GM21423 (cell line): ENCODE data around the gene HTR3C.

Experiments used
- ATAC-seq: cut with Tn5 transposase; IDR thresholded peaks from one replicate; pipeline ENCODE4 v1.9.1; 2021; ENCODE audit warnings: mild to moderate bottlenecking, moderate library complexity; ENCODE audit not compliant: unreplicated experiment

HTR3C gene

DNA sequence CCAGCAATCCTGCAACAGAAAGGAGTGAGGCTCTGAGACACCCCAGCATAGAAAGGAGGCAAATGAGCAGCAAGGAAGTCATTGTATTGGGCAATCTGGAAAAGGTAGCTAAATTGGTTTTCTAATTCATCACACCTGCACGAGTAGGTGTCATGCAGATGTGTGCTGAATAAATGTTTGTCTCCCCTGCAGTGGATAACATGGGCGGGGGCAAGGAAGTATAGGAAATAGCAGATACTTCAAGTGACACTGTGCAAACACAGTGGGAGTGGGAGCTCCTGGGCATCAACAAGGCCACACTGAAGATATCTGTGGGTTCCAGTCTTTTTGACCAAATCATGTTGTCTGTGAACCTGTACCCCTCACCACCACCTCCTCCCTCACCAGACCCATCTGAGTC, 29.6 kb downstream of the HTR3C start:
- ATAC-seq, result no peak

DNA sequence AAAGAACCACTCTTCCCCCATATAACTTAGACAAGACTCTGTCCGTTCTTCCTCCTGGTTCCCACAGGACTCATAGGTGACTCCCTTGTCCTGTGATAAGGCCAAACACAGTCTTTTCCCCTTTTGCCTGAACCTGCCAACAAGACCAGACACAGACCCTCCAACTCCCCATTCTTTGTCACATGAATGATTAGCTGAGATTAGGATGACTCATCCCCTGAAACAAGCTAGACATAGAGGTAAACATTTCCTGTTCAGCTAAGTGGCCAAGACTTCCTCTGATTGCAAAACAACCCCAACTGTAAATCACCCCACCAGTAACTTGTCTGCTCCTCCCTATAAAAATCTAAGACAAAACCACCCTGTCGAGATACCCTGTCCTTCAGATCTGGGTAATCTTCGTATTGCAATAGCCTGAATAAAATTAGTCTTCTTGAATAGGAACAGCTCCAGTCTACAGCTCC, 32.6 kb downstream of the HTR3C start:
- ATAC-seq, result no peak

DNA sequence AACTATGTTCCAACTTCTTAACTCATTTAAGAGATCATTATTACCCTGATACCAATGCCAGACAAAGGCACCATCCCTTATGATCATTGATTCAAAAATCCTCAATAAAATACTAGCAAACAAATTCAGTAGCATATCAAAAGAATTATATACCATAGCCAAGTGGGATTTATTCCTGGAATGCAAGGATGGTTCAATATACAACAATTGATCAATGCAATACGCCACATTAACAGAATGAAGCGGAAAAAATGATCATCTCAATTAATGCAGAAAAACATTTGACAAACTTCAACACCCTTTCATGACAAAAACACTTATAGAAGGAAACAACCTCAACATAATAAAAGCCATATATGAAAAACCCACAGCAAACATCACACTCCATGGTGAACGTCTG, 39.4 kb downstream of the HTR3C start:
- ATAC-seq, result no peak

DNA sequence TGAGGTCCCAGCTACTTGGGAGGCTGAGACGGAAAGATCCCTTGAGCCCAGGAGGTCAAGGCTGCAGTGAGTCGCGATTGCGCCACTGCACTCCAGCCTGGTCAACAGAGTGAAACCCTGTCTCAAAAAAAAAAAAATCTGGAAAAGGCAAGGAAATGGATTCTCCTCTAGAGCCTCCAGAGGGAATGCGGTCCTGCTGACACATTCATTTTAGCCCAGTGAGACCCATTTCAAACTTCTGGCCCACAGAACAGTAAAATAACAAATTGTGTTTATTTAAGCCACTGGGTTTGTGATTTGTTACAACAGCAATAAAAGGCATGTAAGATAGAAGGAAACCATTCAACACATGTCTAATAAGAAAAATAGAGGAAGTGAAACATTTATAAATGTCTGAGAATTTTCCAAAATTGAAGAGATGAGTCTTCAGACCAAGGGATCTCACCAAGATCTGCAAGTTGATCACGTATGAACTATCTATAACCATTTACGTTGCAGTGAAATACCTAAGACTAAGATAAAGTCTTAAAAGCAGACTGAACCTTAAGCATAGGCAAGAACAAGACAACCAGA, 44.0 kb downstream of the HTR3C start, which contains the start of gene HTR3E:
Gene HTR3E, plus strand, starts transcription at position 254 of the 573 bp plus-strand sequence. CDS start 466 bp downstream, outside the sequence.
- no peak for ATAC-seq

DNA sequence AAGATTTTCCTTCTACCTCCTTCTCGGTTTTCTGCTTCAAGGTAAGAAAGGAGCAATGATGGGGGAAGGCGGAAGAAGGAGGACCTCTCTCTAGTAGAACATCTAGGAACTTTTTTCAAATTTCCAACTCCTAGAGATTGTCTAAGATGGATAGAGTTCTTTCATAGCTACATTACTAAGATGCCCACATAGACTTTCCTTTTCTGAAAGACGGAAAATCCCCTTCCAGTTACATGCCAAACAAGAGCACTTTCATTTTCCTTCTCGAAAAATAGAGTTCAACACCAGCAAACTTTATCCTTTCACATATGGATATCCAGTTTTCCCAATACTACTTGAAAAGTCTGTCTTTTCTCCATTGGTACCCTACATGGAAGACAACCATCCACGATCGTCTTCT, 44.7 kb downstream of the HTR3C start:
- no peak for ATAC-seq

DNA sequence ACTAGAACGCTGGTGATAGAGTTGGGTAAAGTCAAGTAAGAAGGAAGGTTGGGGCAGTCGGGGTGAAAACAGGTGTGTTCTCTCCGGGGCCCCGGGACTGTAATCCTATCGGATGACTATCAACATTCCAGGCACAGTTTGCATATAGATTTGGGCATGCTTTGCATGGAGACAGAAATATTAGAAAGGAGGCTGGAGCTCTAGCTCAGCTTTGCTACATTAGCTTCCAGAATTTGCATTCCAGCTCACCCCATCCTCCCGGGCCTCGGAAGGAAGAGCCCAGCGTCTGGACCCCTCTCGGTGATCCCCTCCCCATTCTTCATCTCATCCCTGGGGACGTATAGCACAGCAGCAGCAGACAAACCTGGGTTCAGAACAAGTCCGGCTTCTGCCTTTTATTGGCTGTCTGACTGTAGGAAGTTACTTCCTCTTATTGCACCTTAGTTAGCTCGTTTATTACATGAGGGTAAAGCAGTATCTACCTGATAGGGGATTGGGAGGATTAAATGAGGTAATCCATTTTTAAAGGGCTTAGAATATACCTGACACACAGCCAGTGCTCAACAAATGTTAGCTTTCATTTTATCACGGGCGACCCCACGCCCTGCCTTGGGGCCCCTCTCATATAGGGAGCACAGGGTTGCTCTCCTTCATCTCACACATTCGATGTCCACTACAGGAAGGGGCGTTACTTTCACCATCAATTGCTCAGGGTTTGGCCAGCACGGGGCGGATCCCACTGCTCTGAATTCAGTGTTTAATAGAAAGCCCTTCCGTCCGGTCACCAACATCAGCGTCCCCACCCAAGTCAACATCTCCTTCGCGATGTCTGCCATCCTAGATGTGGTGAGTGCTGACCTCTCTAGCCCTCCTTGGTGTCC, 47.2 kb downstream of the HTR3C start:
- no peak for ATAC-seq
